Upper lobe of left lung (tissue), 4 donors: ENCODE measurements around the gene MAU2.

ENCODE experiments used
- CTCF ChIP-seq, 6 experiments: fragments of 450-650 bp in 4 of 6; fragments of 200-600 bp in 2 of 6; sonication (generic) in 2 of 6; IDR thresholded peaks; one replicate each; pipeline ENCODE4 v1.5.1; 2016 to 2019; ENCODE audit warnings: antibody characterized with exemption in 6 of 6
- POLR2AphosphoS5 ChIP-seq, 2 donors: sonication (generic); formaldehyde crosslinking; IDR thresholded peaks; one replicate each; pipeline ENCODE4 v1.5.1; 2017; ENCODE audit warnings: antibody characterized with exemption in 2 of 2

GRCh38 chr19:19308373-19308772 lies 12.3 kb upstream of the MAU2 start:
- no peak for TF ChIP-seq POLR2AphosphoS5 (IDR thresholded peaks at IDR 0.05)
- no peak for TF ChIP-seq CTCF (IDR thresholded peaks at IDR 0.05)
